SW480 (cell line): ENCODE data around the gene TAGAP.

Experiments used
- DNase-seq: peaks from one replicate; pipeline ENCODE4 v3.0.0-alpha.2; 2016; ENCODE audit warnings: low spot score

The TAGAP gene

GRCh38 chr6:159071843-159072769 lies 27.3 kb upstream of the TAGAP start:
- no peak for DNase-seq

DNA sequence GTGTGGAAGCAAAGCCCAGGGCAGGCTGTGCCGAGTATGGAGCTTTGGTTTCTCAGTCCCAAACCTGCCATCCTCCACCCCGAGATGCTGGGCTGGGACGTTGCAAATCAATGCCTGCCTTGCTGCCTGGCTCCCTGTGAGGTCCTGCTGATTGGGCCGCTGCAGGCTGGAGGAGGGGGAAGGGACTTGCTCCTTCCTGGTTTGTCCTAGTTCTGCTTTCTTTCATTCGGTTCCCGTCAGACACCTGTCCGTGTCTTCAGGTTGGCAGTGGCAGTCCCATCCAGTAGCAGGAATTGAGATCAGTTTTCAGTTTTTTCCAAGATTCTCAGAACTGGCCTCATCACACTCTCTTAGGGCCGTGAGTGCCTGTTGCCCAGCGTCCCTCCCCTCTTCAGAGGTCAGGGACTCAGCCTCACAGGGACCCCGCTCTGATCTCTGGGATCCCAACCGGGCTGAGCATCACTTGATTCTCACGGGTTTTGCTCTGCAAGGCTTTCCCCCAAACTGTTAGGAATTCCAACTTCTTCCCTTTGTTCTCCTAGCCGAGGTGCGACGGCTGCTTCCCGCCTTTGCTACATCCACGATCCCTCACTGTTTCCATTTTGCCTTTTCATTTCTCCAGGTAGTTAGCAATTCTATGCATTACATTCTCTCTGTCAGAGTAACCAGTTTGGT lies 24.2 kb upstream of the TAGAP start:
- DNase-seq: no peak

- DNase-seq: no peak
Observed at GRCh38 chr6:159067334-159067733, 22.5 kb upstream of the TAGAP start.

DNA sequence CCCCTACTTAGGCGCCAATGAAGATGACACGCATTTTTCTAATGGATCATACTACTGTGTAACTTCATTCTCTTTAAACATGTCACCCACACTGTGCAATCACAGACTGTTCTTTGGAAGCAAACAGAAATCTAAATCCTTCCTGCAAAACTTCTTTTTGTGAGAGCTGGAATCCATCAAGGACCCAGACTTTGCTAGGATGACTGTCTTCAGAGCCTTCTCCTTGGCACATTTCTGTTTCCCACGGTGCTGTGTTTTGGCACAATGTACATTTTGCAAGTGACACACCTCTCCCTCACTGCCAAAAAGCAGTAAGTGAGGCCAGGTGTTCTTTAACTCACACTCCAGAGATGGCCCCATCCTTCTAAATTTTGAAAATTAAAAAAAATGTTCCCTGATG lies 21.7 kb upstream of the TAGAP start:
- DNase-seq: no peak

DNA sequence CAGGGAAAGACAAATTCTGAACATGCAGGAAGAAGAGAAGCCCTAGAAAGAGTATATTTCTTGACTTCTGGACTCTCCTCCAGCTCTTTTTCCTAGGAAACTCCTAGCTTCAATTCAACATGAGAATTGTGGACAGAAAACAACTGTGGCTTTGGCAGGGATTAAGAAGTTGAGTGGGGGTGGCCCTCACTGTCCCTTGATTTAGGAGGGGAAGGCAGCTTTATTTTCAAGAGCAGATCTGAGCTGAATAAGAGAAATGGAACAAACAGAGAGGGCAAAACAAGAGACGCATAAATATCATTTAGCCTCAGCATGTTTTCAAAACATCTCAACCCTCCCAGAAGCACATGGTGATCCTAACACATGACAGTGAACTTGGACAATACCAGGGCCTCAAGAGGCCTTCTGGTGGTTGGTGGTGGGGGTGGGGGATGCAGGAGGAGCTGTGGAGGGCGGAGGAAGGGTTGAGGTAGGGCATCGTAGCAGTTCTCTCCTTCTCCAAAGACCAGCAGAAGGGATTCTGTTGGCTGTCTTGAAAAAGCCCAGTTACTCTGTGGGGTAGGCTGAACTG lies 21.1 kb upstream of the TAGAP start:
- no peak for DNase-seq

GRCh38 chr6:159065091-159065490 lies 20.3 kb upstream of the TAGAP start:
- DNase-seq: no peak

GRCh38 chr6:159064477-159064876 lies 19.7 kb upstream of the TAGAP start:
- DNase-seq: no peak

DNA sequence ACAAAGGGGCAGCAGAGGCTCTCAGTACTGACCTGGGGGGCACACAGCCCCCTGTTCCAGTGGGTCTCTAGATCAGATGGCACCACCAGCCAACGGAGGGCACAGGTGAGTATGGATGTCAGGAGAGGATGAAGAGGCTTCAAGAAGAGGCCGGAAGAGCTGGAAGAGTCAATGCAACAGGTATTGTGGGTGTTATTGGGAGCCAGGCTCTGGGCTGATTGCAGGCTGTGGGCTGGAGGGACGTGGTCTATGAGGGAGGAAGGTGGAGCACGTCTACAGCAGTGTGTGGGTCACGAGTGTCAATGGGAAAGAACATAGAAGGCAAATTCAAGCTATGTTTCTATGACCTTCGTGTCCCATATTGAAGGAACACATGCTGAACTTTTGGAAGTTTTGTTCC lies 18.8 kb upstream of the TAGAP start:
- DNase-seq: no peak

DNA sequence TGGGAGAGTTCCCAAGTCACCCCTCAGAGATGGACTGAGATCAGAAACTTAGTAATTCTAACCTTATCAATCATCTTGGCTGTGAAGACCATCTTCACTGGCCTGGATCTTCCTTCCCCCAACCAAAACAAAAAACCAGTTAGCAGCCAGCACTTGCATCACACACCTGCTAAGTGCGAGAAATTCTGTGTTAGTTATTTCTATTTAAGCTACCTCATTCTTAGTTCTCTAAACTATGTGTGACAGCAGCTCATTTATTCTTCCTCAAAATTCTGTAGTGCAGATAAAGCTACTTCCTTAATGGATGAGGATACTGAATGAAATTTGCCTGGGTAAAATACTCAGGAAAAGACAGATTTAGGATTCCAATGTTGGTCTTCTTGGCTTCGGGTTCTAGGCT lies 18.2 kb upstream of the TAGAP start:
- no peak for DNase-seq

GRCh38 chr6:159062564-159062945 lies 17.8 kb upstream of the TAGAP start:
- no peak for DNase-seq

GRCh38 chr6:159061805-159062563 lies 17.2 kb upstream of the TAGAP start:
- no peak for DNase-seq

- no peak for DNase-seq
Observed at GRCh38 chr6:159061146-159061545, 16.4 kb upstream of the TAGAP start.

DNA sequence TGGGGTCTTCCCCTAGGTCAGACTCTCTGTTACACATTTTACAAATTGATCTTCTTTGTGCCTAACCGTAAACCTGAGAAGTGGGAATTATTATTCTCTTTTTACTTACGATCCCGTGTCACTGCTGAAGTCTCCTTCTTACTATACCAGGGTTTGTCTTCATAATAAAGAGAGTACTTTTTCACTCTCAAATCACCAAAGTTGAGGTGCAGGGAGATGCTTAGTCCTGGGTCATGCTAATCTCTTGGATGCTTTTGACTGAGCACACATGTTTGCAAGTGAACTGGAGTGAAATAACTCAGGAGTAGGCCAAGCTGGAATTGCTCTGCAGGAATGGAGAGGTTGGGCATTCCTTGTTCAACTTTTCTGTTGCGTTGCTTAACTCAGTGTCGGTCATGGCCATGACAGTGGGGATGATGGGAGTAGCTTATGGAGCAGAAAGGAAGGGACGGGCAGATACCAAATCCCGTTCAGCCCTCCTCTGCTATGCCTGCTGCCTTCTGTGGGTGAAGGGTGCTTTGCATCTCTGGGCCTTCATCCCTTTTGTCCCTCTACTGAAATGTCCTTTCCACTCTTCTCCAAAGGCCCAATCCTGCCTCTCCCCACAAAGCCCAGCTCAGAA lies 15.2 kb upstream of the TAGAP start:
- DNase-seq: no peak

GRCh38 chr6:159059141-159059540 lies 14.3 kb upstream of the TAGAP start:
- DNase-seq: no peak

DNA sequence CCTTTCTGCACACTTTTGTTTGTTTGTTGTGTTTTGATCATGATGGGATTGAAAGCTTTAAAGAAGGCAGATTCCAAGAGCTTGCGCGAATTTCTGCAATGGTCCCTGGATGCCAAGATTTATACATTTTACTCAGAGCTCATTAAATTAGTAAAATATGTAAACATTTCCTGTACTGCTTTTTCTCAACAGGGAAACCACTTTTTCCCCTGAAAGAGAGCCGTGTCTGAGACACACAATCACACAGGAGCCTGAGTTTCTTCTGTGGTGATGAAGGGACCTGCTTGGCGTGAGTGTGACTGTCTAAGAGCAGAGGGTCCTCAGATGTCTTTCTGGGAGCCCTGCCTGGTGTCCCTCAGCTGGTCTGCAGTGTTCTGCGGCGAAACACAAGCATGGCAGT lies 12.1 kb upstream of the TAGAP start:
- DNase-seq: no peak

GRCh38 chr6:159056432-159056831 lies 11.6 kb upstream of the TAGAP start:
- DNase-seq: no peak

- no peak for DNase-seq
Observed at GRCh38 chr6:159056003-159056402, 11.2 kb upstream of the TAGAP start.

DNA sequence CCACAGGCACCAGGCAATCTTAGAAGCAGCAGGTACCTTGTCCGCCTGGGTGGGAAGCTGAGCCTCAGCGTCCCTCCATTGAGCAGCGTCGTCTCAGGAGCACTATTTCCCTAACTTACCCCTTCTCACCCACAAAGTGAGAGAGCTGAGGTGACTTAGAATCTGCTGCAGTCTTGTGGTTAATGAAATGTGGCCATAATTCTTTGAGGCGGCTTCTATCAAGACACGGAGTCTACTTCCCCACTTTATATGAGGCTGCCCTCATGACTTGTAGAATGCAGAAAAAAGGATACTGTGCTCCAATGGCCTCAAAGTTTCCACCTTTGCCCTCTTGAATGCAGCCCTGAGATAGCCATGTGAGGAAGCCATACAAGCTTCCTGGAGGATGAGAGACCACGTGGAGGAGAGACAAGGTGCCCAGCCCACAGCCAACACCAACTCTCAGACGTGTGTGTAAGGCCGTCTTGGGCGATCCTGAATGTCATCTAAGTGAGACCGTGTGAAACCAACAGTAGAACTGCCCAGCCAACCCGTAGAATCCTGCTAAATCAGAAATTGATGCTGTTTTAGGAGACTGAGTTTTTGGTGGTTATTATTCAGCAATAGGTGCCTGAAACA lies 9.1 kb upstream of the TAGAP start:
- no peak for DNase-seq

GRCh38 chr6:159052720-159053119 lies 7.9 kb upstream of the TAGAP start:
- no peak for DNase-seq

GRCh38 chr6:159047891-159048685 lies 3.3 kb upstream of the TAGAP start:
- no peak for DNase-seq

DNA sequence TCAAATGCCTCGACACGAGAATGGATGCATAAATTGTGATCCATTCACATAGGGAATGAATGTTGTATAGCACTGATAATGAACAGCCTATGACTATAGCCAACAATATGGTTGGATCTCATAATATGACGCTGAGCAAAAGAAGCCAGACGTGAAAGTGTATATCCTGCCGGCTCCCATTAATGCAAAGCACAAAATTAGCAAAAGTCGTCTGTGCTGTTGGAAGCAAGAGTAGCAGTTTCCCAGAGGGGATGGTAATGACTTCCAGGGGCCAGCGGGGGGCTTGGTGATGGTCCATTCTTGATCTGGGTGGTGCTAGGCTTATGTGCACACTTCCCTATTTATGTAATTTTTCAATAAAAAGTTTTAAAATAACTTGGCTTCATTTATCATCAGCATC lies 1.0 kb upstream of the TAGAP start:
- no peak for DNase-seq
